ENCODE data around the gene ATP5F1E.
"Not testable (repeated sequence)": the region's sequence is repeated elsewhere in the genome, so short reads cannot be mapped to it uniquely, and the experiment has no call there.

Gene ATP5F1E

GRCh38 chr20:59042796-59043631, 10.9 kb upstream of the ATP5F1E start:
- peak; percentile 95 for DNase-seq (ENCODE audit: low spot score)

DNA sequence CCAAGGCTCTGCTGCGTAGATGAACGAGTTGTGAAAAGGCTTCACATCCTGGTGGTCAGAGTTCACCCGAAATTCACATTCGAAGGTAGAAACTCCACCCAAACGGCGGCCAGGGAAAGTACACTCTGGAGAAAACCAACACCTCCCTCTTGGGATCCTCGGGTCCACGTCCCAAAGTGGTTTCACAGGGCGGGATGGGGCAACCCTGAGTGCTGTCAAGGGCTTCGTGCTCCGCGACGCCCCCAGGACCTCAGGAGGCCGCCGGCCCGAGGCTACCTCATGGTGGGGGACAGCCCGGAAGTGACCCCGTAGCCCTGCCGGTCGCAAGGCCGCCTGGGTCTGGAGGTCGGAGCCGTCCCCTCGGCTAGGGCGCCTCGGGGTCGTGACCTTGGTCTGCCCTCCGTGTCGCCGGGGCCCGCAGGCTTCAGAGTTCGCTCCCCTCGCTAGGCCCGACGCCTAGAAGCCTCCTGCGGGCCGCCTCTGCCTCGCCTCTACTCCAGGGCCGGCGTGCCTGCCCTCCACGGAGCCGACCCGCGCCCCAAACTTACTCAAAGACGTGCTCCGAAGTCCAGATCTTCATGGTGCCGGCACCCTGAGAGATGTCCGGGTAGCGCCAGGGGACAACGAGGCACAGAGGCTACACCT, 10.1 kb upstream of the ATP5F1E start, which contains the start of gene PRELID3B:
TSS of gene PRELID3B (minus strand) at position 636 of the 645 bp plus-strand sequence. CDS start at position 580, 56 bp downstream.
- no peak for DNase-seq (ENCODE audit: low spot score)

DNA sequence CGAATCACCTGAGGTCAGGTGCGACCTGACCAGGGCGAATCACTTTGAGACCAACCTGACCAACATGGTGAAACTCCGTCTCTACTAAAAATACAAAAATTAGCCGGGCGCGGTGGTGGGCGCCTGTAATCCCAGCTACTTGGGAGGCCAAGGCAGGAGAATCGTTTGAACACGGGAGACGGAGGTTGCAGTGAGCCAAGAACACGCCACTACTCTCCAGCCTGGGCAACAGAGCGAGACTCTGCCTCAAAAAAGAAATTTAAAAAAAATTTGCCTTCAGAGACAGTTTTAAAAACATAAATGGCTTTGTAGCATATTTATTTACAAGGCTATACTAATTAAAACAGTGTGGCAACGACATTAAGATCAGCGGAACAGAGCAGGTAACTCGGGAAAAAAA, 9.4 kb upstream of the ATP5F1E start:
- DNase-seq (ENCODE audit: low spot score): not testable (repeated sequence)

GRCh38 chr20:59040667-59041066, 8.5 kb upstream of the ATP5F1E start:
- no peak for DNase-seq (ENCODE audit: low spot score)

DNA sequence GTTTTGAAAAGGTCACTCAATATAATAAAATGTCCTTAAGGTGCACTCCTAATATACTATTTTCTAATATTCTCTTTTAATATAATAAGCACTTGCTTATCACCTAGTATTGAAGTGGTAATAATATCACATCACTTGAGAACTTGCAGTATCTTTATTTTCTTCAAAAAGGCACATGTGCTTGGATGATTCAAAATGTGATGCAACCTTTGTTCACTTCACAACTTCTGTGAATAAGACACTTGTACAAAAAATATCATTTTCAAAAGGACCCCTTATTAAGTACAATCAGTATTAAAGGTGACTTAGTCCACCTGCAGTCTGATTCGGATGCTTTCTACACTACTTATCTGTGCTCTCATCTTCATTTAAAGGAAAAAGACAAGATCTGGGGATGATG, 7.1 kb upstream of the ATP5F1E start:
- no peak for DNase-seq (ENCODE audit: low spot score)

DNA sequence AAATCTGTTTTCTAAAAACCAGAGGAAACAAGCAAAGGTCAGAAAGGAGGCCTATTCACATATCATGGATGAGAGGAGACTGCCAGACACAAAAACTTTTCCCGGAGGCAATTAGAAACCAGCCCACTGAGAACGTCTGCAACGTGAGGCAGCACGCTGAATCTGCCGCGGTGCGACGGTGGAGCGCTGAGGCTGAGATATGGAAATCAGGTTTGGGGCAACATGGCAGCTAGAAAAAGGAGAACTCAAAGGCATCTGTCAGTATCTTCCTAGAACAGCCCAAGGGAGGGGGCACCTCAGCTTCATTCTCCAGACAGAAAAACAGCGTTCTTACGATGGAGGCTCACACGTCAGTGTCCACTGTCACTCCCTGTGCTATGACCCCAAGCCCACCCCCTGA, 5.3 kb upstream of the ATP5F1E start:
- no peak for DNase-seq (ENCODE audit: low spot score)

DNA sequence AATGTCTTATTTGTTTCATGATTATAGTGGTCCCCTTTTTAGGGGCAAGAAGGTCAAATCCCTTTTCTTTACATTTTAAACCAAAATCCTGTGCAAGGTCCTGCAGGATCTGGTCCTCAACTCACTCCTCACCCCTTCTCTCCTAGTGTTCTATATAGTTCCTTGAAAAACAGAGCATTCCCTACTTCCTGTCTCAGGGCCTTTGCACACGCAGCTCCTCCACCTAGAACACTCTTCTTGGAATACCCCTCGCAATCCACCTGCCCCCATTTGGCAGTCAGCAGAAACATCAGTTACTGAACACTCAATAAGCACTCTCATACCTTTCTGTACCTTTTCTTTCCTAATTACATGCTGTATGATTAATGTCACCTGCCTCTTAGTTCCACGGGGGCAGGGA, 3.2 kb upstream of the ATP5F1E start:
- DNase-seq (ENCODE audit: low spot score): no peak

GRCh38 chr20:59033616-59034165, 1.6 kb upstream of the ATP5F1E start:
- no peak for DNase-seq (ENCODE audit: low spot score)

- DNase-seq (ENCODE audit: low spot score): no peak
Measured at GRCh38 chr20:59033093-59033492, 958 bp upstream of the ATP5F1E start.

- no peak for DNase-seq (ENCODE audit: low spot score)
Measured at GRCh38 chr20:59032713-59033059, 551 bp upstream of the ATP5F1E start.

GRCh38 chr20:59031564-59032022, 542 bp downstream of the ATP5F1E start:
- no peak for DNase-seq (ENCODE audit: low spot score)

- no peak for DNase-seq (ENCODE audit: low spot score)
Measured at GRCh38 chr20:59030911-59031563, 1.1 kb downstream of the ATP5F1E start.

DNA sequence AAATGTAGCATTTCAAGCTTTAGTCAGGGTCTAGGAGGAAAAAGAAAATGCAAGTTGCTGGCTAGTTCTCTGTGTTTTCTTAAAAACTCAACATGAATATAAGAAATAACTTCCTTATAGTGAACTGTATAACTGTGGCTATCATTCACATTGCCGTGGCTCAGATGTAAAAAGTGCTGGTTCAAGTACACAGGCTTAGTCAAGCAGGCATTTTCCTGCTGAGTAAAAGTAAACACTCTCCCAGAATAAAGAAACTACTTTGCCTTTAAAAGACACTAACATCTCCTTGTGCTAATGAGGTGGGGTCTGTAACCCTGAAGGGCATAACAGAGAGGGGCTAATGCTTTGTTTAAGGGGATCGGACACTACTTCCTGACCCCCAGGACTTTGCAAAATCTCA, 3.3 kb downstream of the ATP5F1E start:
- no peak for DNase-seq (ENCODE audit: low spot score)

GRCh38 chr20:59027741-59028320, 4.3 kb downstream of the ATP5F1E start:
- no peak for DNase-seq (ENCODE audit: low spot score)

GRCh38 chr20:59026904-59027740, 5.0 kb downstream of the ATP5F1E start:
- no peak for DNase-seq (ENCODE audit: low spot score)

- no peak for DNase-seq (ENCODE audit: low spot score)
Measured at GRCh38 chr20:59025511-59025910, 6.6 kb downstream of the ATP5F1E start.

DNA sequence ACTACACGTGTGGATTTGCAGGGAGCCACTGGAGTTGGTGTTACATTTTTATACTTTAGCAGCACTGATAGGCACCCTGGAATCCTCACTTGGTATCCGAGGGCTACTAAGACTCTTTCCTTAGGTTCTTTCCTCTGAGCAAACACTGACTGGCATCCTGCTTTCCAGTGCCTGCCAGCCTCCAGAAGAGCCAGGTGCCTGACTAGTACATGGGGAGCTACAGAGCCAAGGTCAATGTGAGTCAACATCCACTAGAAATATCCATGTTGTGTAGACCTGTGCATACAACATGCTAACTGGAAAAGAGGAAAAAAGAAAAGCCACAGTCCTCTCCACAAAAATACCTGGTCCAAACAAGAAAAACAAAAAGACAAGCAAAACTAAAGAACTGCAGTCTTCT, 7.0 kb downstream of the ATP5F1E start:
- no peak for DNase-seq (ENCODE audit: low spot score)

- no peak for DNase-seq (ENCODE audit: low spot score)
Measured at GRCh38 chr20:59024111-59024530, 8.0 kb downstream of the ATP5F1E start.

- DNase-seq (ENCODE audit: low spot score): no peak
Measured at GRCh38 chr20:59023616-59024015, 8.5 kb downstream of the ATP5F1E start.

DNA sequence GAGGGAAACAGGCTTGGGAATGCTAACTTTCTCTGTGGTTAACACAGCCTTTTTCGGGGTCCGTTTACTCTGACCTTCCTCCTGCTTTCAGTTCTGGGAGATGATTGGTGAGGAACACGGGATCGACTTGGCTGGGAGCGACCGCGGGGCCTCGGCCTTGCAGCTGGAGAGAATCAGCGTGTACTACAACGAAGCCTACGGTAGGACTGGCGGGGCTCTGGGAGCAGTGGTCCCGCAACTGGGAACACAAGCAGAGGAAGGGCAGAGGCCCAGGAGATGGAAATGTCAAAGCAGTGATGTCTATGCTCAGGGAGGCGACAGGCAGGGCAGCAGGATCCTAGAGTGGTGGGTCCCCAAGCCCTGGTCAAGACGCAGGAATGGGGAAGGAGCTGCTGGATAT, 9.4 kb downstream of the ATP5F1E start:
- no peak for DNase-seq (ENCODE audit: low spot score)

DNA sequence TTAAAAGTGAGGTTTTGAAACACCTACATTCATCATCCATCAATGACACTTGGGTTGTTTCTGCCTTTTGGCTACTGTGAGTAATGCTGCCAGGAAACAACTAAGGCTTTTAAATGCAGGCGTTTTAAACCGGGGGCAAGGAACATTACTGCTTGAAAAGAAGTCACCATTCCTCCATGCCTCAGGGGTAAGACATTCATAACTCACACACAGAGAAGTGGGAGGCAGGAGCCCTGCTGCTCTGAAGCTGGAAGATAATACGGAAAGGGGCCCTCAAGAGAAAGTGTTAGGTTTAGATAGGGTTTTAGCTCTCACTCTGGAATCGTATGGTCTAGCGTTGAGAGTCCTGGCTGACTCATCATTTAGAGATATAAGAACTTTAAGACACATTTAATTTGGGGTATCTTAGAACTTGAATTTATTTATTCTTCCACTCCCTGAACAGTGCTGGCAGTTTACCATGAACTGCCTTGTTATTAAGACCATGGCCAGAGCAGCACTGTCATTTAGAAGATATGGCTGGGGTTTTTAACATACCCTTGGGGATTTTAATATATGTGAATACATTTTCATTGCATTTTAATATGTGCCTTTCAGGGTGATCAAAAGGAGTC, 11.1 kb downstream of the ATP5F1E start:
- no peak for DNase-seq (ENCODE audit: low spot score)
